ENCODE measurements around the gene ST6GAL1. TPM values are rescaled to one million over a fixed set of nuclear protein-coding genes. Genes with fewer than 3 reads are reported as not detected.

Gene ST6GAL1
- total RNA-seq, 6 donors from 2014 or later = 72.6 to 141 (median 93.3) TPM

DNA sequence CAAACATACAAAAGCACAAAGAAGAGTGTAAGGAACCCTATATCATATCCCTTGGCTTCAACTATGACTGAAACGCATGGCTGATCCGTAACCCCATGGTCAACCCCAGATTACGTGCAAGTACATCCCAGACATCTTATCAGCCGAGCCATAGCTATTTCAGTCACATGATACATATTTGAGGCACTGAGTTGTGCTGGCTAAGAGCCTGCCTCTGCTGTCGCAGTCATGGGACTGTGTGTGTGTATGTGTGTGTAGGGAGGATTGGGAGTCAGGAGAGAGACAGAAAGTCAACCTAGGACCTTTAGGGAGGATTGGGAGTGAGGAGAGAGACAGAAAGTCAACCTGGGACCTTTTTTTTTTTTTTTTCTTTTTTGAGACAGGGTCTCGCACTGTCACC is 8.4 kb downstream of the ST6GAL1 start:
- Histone ChIP-seq H3K4me3 (no peak overlapping the region), H3K4me1 (peaks cover 19 to 35% (median 25%) of the 10 kb centered on the region in 4 donors), H3K9me3 (no peaks in the 10 kb centered on the region), H3K36me3 (peaks cover 0 to 21% (median 3%) of the 10 kb centered on the region in 4 donors), H3K27me3 (no peaks in the 10 kb centered on the region), H3K27ac (peak overlapping the region in 1 of 4 donors; percentile 14)
- ATAC-seq (ENCODE audit: low FRiP score in 2 of 2) (no peak), DNase-seq (no peak)
- WGBS, 2 donors = 67 to 87% methylated on average over 6 of the region's 6 CpGs
- TF ChIP-seq EP300 (IDR thresholded peaks at IDR 0.05) (no peak), POLR2AphosphoS5 (IDR thresholded peaks at IDR 0.05) (no peak), CTCF (IDR thresholded peaks at IDR 0.05) (no peak), POLR2A (IDR thresholded peaks at IDR 0.05) (no peak)

- peak overlapping the region in 2 of 4 donors; percentile 9 to 35 for H3K27ac ChIP-seq
- no peaks in the 10 kb centered on the region for H3K9me3 ChIP-seq
- peaks cover 13 to 31% (median 20%) of the 10 kb centered on the region in 4 donors for H3K4me1 ChIP-seq
- no peak overlapping the region for H3K4me3 ChIP-seq
- WGBS, 2 donors = 82 to 95% methylated on average over 1 to 5 of the region's 5 CpGs
- no peaks in the 10 kb centered on the region for H3K27me3 ChIP-seq
- H3K36me3 ChIP-seq = peaks cover 0 to 22% (median 3%) of the 10 kb centered on the region in 4 donors
- no peak for TF ChIP-seq POLR2A (IDR thresholded peaks at IDR 0.05)
- TF ChIP-seq CTCF (IDR thresholded peaks at IDR 0.05) = no peak
- no peak for TF ChIP-seq POLR2AphosphoS5 (IDR thresholded peaks at IDR 0.05)
- TF ChIP-seq EP300 (IDR thresholded peaks at IDR 0.05) = no peak
- DNase-seq = no peak
- ATAC-seq (ENCODE audit: low FRiP score in 2 of 2) = no peak
These were observed 9.2 kb downstream of the ST6GAL1 start for GRCh38 chr3:186939536-186939935.

- WGBS, 2 donors = 33 to 41% methylated on average over 4 of the region's 4 CpGs
- Histone ChIP-seq H3K9me3 (no peaks in the 10 kb centered on the region), H3K27me3 (no peaks in the 10 kb centered on the region), H3K27ac (peak overlapping the region; percentile 21 to 55 (median 38)), H3K4me1 (peaks cover 13 to 37% (median 23%) of the 10 kb centered on the region in 4 donors), H3K4me3 (no peak overlapping the region), H3K36me3 (peaks cover 0 to 16% (median 1%) of the 10 kb centered on the region in 4 donors)
- DNase-seq = peak in 1 of 2 donors; percentile 63
- ATAC-seq (ENCODE audit: low FRiP score in 2 of 2) = peak; percentile 36 to 75
- TF ChIP-seq EP300 (IDR thresholded peaks at IDR 0.05) (peak in 2 of 4 donors; percentile 16 to 83), POLR2AphosphoS5 (IDR thresholded peaks at IDR 0.05) (peak in 1 of 2 donors; percentile 68), CTCF (IDR thresholded peaks at IDR 0.05) (no peak)
These were observed 10.6 kb downstream of the ST6GAL1 start for GRCh38 chr3:186940967-186941366.

DNA sequence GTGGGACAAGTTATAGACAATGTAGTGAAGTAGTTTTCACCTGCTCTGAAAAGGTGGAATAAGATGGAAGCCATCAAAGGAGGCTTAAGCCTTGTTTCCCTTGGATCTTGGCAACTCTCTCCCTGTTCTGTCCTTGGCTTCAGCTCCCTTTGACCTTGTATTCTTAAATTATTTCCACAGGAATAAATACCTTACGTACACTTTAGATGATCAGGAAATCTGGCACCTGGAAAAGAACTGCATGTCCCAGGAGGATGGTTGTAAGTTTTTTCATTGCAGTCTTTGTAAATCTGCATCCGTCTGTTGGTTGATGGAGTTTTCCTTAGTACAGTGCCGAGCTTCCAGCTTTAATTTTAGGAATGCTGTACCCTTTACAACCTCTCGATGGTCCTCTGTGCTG is 11.8 kb downstream of the ST6GAL1 start:
- TF ChIP-seq POLR2A (IDR thresholded peaks at IDR 0.05) (no peak), CTCF (IDR thresholded peaks at IDR 0.05) (no peak), EP300 (IDR thresholded peaks at IDR 0.05) (peak in 1 of 4 donors; percentile 18), POLR2AphosphoS5 (IDR thresholded peaks at IDR 0.05) (no peak)
- H3K27ac ChIP-seq = peak overlapping the region in 3 of 4 donors; percentile 21 to 55 (median 35)

GRCh38 chr3:186945255-186945823 is 15.0 kb downstream of the ST6GAL1 start:
- ATAC-seq (ENCODE audit: low FRiP score in 2 of 2) = peak; percentile 34 to 72
- H3K27me3 ChIP-seq = no peaks in the 10 kb centered on the region
- H3K27ac ChIP-seq = peak overlapping the region; percentile 17 to 65 (median 25)
- H3K36me3 ChIP-seq = peaks cover 0 to 16% (median 1%) of the 10 kb centered on the region in 4 donors
- no peak overlapping the region for H3K4me3 ChIP-seq
- TF ChIP-seq CTCF (IDR thresholded peaks at IDR 0.05) = no peak
- peak in 1 of 2 donors; percentile 42 for TF ChIP-seq POLR2AphosphoS5 (IDR thresholded peaks at IDR 0.05)
- TF ChIP-seq EP300 (IDR thresholded peaks at IDR 0.05) = peak in 3 of 4 donors; percentile 12 to 57 (median 56)
- no peak for TF ChIP-seq POLR2A (IDR thresholded peaks at IDR 0.05)
- peaks cover 23 to 57% (median 28%) of the 10 kb centered on the region in 4 donors for H3K4me1 ChIP-seq
- no peak for DNase-seq
- 58 to 80% methylated on average over 8 of the region's 8 CpGs for WGBS, 2 donors
- H3K9me3 ChIP-seq = no peaks in the 10 kb centered on the region

More for the DNA sequence above, 11.8 kb downstream of the ST6GAL1 start:
- ATAC-seq (ENCODE audit: low FRiP score in 2 of 2) (no peak), DNase-seq (no peak)
- peaks cover 17 to 40% (median 25%) of the 10 kb centered on the region in 4 donors for H3K4me1 ChIP-seq
- H3K4me3 ChIP-seq = no peak overlapping the region
- no peaks in the 10 kb centered on the region for H3K9me3 ChIP-seq
- no peaks in the 10 kb centered on the region for H3K27me3 ChIP-seq
- peaks cover 0 to 16% (median 1%) of the 10 kb centered on the region in 4 donors for H3K36me3 ChIP-seq
- 73 to 75% methylated on average over 4 of the region's 4 CpGs for WGBS, 2 donors

Measured in upper lobe of left lung (tissue), 6 donors.